ENCODE results near the gene PSMA5.

Gene PSMA5

DNA sequence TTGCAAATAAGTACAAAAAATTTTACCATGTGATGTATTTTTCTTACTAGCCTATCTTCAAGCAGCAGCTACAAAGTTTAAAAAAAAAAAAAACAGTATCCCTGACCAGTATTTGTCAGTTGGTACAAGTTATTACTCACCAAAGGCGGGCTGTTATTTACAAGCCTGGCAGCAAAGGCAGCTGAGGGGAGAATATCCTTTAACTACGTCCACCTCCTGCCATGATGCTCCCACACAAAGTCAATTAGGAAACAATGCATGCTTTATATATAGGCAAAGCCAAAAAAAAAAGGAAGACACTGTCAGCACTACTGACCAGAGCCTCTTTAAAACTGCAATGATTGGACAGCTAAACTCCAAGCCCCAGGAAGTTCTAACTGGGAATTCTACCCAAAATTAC is 13.7 kb downstream of the PSMA5 start:
- Histone ChIP-seq H4K20me1 (peaks cover 36 to 90% (median 65%) of the 10 kb centered on the region in 11 experiments; a peak in 20 of 22 replicates), H3K36me3 (peaks cover 99 to 100% (median 100%) of the 10 kb centered on the region in 11 experiments)

GRCh38 chr1:109404838-109405237 is 21.4 kb downstream of the PSMA5 start:
- Histone ChIP-seq H3K36me3 (peaks cover 86 to 100% (median 98%) of the 10 kb centered on the region in 11 experiments), H3K27ac (no peak overlapping the region), H3K4me1 (peaks cover 0 to 12% (median 10%) of the 10 kb centered on the region in 10 experiments; a peak in 11 of 20 replicates), H3K27me3 (no peaks in the 10 kb centered on the region), H3K9ac (no peak overlapping the region), H3K4me3 (no peak overlapping the region), H3K4me2 (peak overlapping the region in 5 of 11 experiments; percentile 1 to 15 (median 2); a peak in 3 of 22 replicates), H4K20me1 (peaks cover 0 to 68% (median 33%) of the 10 kb centered on the region in 11 experiments; a peak in 14 of 22 replicates), H3K9me3 (replicated peaks in 1 of 11) (peaks cover 0 to 13% (median 4%) of the 10 kb centered on the region in 11 experiments; a peak in 2 of 22 replicates)
- no peak for TF ChIP-seq Cebpa-rat (IDR thresholded peaks at IDR 0.05)

More for the DNA sequence above, 13.7 kb downstream of the PSMA5 start:
- Histone ChIP-seq H3K4me2 (no peak overlapping the region), H3K4me1 (no peaks in the 10 kb centered on the region), H3K27me3 (no peaks in the 10 kb centered on the region), H3K9ac (no peak overlapping the region), H3K4me3 (no peak overlapping the region), H3K9me3 (replicated peaks in 1 of 11) (no peaks in the 10 kb centered on the region), H3K27ac (no peak overlapping the region)
- no peak for TF ChIP-seq Cebpa-rat (IDR thresholded peaks at IDR 0.05)

DNA sequence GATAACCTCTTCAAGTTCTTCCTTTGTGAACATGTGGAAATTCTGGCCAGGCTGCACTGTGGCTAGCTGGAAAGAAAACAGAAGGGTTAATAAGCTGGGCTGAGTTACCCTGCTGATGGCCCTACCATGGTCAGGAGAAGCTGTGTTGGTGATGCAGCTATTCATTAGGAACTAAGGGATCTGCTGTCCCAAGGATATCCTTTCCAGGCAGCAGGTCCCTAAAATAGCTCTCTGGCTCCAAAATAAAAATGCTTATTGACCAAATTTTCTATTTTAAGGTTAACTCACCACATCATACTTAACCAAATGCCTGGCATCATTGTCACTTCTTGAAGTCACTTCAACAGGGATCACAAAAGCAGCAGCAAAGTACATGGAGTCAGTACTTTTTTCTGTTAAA is 24.2 kb downstream of the PSMA5 start:
- Histone ChIP-seq H3K4me1 (peaks cover 7 to 27% (median 20%) of the 10 kb centered on the region in 10 experiments), H3K36me3 (peaks cover 58 to 73% (median 71%) of the 10 kb centered on the region in 11 experiments), H3K4me3 (no peak overlapping the region), H3K9ac (no peak overlapping the region), H3K27me3 (peaks cover 0 to 18% (median 17%) of the 10 kb centered on the region in 11 experiments; a peak in 20 of 22 replicates), H3K27ac (no peak overlapping the region), H3K9me3 (replicated peaks in 1 of 11) (peaks cover 0 to 13% (median 4%) of the 10 kb centered on the region in 11 experiments; a peak in 2 of 22 replicates), H3K4me2 (no peak overlapping the region), H4K20me1 (peaks cover 0 to 47% (median 29%) of the 10 kb centered on the region in 11 experiments; a peak in 13 of 22 replicates)
- no peak for TF ChIP-seq Cebpa-rat (IDR thresholded peaks at IDR 0.05)

DNA sequence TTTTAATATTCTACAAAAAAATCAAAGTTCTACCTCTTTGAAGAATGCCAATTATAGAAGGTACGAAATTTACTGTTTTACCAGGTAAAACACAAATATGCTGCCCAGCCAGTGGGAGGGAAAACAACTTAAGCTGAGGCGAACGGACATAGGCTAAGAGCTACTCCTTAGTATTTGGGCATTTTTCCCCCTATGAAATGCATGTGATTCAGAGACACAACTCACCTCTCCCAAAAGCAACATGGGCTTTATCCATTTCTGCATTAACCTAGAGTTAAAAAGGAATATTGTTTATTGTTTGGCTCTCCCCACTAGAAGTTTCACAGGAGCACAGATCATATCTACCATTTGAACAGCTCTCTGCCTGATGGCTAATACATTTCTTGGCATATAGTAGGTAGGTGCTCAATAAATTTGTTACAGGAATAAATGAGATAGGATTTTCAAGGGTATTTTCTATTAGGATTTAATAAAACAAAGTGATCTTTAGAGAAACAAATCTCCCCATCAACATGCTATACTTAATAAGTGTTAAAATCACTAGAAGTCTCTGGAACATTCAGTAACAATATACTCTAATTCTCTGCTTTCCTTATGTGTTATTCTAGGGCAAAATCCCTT is 26.1 kb downstream of the PSMA5 start:
- TF ChIP-seq Cebpa-rat (IDR thresholded peaks at IDR 0.05): no peak
- Histone ChIP-seq H3K4me1 (peaks cover 26 to 41% (median 34%) of the 10 kb centered on the region in 10 experiments), H4K20me1 (peaks cover 3 to 31% (median 17%) of the 10 kb centered on the region in 11 experiments; a peak in 12 of 22 replicates), H3K9ac (no peak overlapping the region), H3K27me3 (peaks cover 0 to 36% (median 31%) of the 10 kb centered on the region in 11 experiments; a peak in 20 of 22 replicates), H3K4me3 (no peak overlapping the region), H3K27ac (no peak overlapping the region), H3K9me3 (replicated peaks in 1 of 11) (0 out of 22 replicates have a peak, but pooled peaks cover 0 to 3% (median 0%) of the 10 kb centered on the region in 11 experiments), H3K4me2 (no peak overlapping the region), H3K36me3 (peaks cover 40 to 54% (median 52%) of the 10 kb centered on the region in 11 experiments)

- Histone ChIP-seq H4K20me1 (peaks cover 2 to 24% (median 11%) of the 10 kb centered on the region in 11 experiments; a peak in 12 of 22 replicates), H3K4me3 (no peak overlapping the region), H3K9ac (no peak overlapping the region), H3K36me3 (peaks cover 34 to 47% (median 45%) of the 10 kb centered on the region in 11 experiments), H3K4me2 (no peak overlapping the region), H3K9me3 (replicated peaks in 1 of 11) (no peaks in the 10 kb centered on the region), H3K4me1 (peaks cover 26 to 42% (median 35%) of the 10 kb centered on the region in 10 experiments), H3K27ac (no peak overlapping the region), H3K27me3 (peaks cover 0 to 36% (median 31%) of the 10 kb centered on the region in 11 experiments; a peak in 20 of 22 replicates)
- TF ChIP-seq Cebpa-rat (IDR thresholded peaks at IDR 0.05): no peak
These were observed 26.8 kb downstream of the PSMA5 start for GRCh38 chr1:109399326-109399957.

- Histone ChIP-seq H3K27ac (peak overlapping the region in 7 of 11 experiments; percentile 29 to 85 (median 71); a peak in 8 of 22 replicates), H3K4me1 (peaks cover 26 to 51% (median 43%) of the 10 kb centered on the region in 10 experiments), H3K4me3 (peak overlapping the region; percentile 75 to 93 (median 86)), H3K9ac (peak overlapping the region; percentile 73 to 88 (median 83); a peak in 21 of 22 replicates), H3K36me3 (peaks cover 25 to 38% (median 36%) of the 10 kb centered on the region in 11 experiments), H3K27me3 (peaks cover 0 to 36% (median 31%) of the 10 kb centered on the region in 11 experiments; a peak in 20 of 22 replicates), H4K20me1 (peaks cover 0 to 19% (median 4%) of the 10 kb centered on the region in 11 experiments; a peak in 8 of 22 replicates), H3K9me3 (replicated peaks in 1 of 11) (no peaks in the 10 kb centered on the region), H3K4me2 (peak overlapping the region; percentile 87 to 99 (median 97))
- TF ChIP-seq Cebpa-rat (IDR thresholded peaks at IDR 0.05): no peak
These were observed 27.7 kb downstream of the PSMA5 start for GRCh38 chr1:109398343-109399225.

DNA sequence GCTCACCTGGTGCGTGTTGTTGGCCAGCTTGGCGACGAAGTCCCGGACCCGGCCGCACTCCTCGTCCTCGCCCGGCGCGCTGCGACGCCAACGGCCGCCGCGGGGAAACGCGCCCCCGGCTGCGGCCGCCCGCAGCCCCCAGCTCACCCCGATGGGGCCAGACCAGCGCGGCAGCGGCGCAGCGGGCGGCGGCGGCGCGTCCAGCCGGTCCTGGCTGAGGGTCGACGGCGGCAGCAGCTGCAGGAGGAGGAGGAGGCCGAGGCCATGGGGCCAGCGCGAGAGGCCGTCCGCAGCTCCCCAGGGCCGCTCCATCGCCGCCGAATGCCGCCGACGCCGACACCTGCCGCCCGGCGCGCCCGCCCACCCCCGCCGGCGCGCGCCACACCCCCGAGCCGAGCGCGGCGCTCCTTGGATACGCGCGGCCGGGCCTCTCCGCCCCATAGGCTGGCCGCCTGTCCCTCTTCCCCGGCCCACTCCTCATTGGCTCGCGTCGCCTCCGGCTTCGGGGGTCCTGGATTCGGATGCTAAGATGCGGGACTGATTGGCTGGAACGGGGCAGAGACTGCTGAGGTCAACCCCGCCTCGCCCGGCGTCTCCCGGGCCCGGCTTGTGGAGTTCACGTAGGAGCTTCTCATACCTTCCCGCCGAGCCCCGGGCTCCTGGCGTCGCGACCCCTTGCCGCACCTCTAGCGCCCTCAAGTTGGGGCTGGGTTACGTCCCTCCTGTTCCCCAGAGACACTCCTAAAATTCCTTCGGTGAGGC is 28.5 kb downstream of the PSMA5 start, which contains the start of gene SORT1:
SORT1 (minus strand) TSS at position 338 of the 762 bp plus-strand sequence; CDS start at position 312, 26 bp downstream.
- Histone ChIP-seq H3K9ac (peak within 1 kb of the TSS; percentile 73 to 88 (median 83)), H3K9me3 (replicated peaks in 1 of 11) (no peaks in the 10 kb centered on the region), H3K4me1 (peaks cover 34 to 59% (median 51%) of the 10 kb centered on the region in 10 experiments), H3K27me3 (peaks cover 0 to 36% (median 31%) of the 10 kb centered on the region in 11 experiments; a peak in 20 of 22 replicates), H3K27ac (peak within 1 kb of the TSS; percentile 46 to 85 (median 71); a peak in 21 of 22 replicates), H3K4me2 (peak within 1 kb of the TSS; percentile 87 to 99 (median 97)), H4K20me1 (peaks cover 0 to 10% (median 4%) of the 10 kb centered on the region in 11 experiments; a peak in 7 of 22 replicates), H3K4me3 (peak within 1 kb of the TSS; percentile 75 to 93 (median 86)), H3K36me3 (peaks cover 17 to 30% (median 28%) of the 10 kb centered on the region in 11 experiments)
- no peak for TF ChIP-seq Cebpa-rat (IDR thresholded peaks at IDR 0.05)
